HepG2 (cell line): ENCODE measurements around the gene RPTOR. TPM values are rescaled to one million over a fixed set of nuclear protein-coding genes. Genes with fewer than 3 reads are reported as not detected.

Source experiments
- ATAC-seq: fragments of 200-7000 bp; cut with Tn5 transposase; 3 replicates; pipeline ENCODE4 v1.9.1; 2020; ENCODE audit warnings: mild to moderate bottlenecking, moderate library complexity
- BruUV-seq: library from RNA; stranded (reverse); fragments of 400-500 nt; replicated peaks from 2 replicates; lab custom pipeline; 2021; lab: Mats Ljungman, UMichigan
- CTCF ChIA-PET: fragments of 300-600 bp; formaldehyde crosslinking; extraction: SDS; loops from one replicate; lab custom pipeline; 2021; ENCODE audit warnings: low total read pairs, inconsistent platforms, low intra/inter-chr PET ratio; lab: Yijun Ruan, JAX
- POLR2A ChIA-PET: fragments of 350-600 bp; sonication (Branson Sonifier 250); formaldehyde crosslinking; loops from one replicate; lab custom pipeline; 2020; ENCODE audit warnings: antibody characterized with exemption, inconsistent platforms; lab: Yijun Ruan, JAX
- DNase-seq: peaks from one replicate; pipeline ENCODE4 v3.0.0-alpha.2; 2015; ENCODE audit warnings: low spot score
- FAIRE-seq: peaks from 3 replicates; lab custom pipeline; 2011; peaks lifted over from hg19 to GRCh38; lab: Jason Lieb, UNC
- H2AFZ ChIP-seq: one replicate; pipeline ENCODE4 v1.6.1; 2011; ENCODE audit warnings: low read length, inconsistent platforms
- H3K27ac ChIP-seq: fragments of 300-600 bp; 3 replicates; pipeline ENCODE4 v1.8.0; 2011; ENCODE audit warnings: mixed run types, mild to moderate bottlenecking, mixed read lengths, low read length, inconsistent platforms; ENCODE audit not compliant: insufficient read depth; ENCODE audit errors: extremely low read length
- H3K27me3 ChIP-seq, 2 experiments: fragments of 200-600 bp in 1 of 2; 2 replicates in 1 of 2; 3 replicates in 1 of 2; pipeline versions ENCODE4 v1.6.0 to v1.8.0; 2011; ENCODE audit warnings: low read length in 2 of 2, mild to moderate bottlenecking in 2 of 2, moderate library complexity in 2 of 2, inconsistent platforms in 1 of 2; ENCODE audit not compliant: insufficient read depth in 2 of 2, control insufficient read depth in 1 of 2
- H3K36me3 ChIP-seq, 2 experiments: fragments of 200-600 bp in 1 of 2; replicated peaks in 1 of 2; 2 replicates in 1 of 2; 3 replicates in 1 of 2; pipeline versions ENCODE4 v1.5.1 to v1.8.0; 2011; ENCODE audit warnings: low read length in 2 of 2, inconsistent platforms in 1 of 2; ENCODE audit not compliant: insufficient read depth in 2 of 2, control insufficient read depth in 1 of 2
- H3K4me1 ChIP-seq: 2 replicates; pipeline ENCODE4 v1.5.1; 2012; ENCODE audit warnings: low read length, inconsistent platforms; ENCODE audit not compliant: insufficient read depth
- H3K4me2 ChIP-seq: 2 replicates; pipeline ENCODE4 v1.6.0; 2011; ENCODE audit warnings: low read depth, low read length, inconsistent platforms
- H3K4me3 ChIP-seq, 3 experiments: fragments of 200-600 bp in 1 of 3; sonication (generic), shearing (Covaris generic) in 1 of 3; replicated peaks in 1 of 3; 2 replicates each; pipeline ENCODE4 v1.5.1; 2011 to 2016; ENCODE audit warnings: low read length in 3 of 3, inconsistent platforms in 2 of 3, low read depth in 2 of 3, mild to moderate bottlenecking in 2 of 3, control low read depth in 1 of 3, mixed read lengths in 1 of 3; ENCODE audit not compliant: insufficient read depth in 1 of 3
- H3K79me2 ChIP-seq: one replicate; pipeline ENCODE4 v1.6.1; 2011; ENCODE audit warnings: low read length, inconsistent platforms; ENCODE audit not compliant: insufficient read depth
- H3K9ac ChIP-seq: 2 replicates; pipeline ENCODE4 v1.6.0; 2011; ENCODE audit warnings: mild to moderate bottlenecking, low read depth, low read length, inconsistent platforms; ENCODE audit not compliant: insufficient read depth
- H3K9me3 ChIP-seq: 2 replicates; pipeline ENCODE4 v1.5.1; 2012; ENCODE audit warnings: mild to moderate bottlenecking, low read length
- H4K20me1 ChIP-seq: 2 replicates; pipeline ENCODE4 v1.6.0; 2011; ENCODE audit warnings: inconsistent platforms, mild to moderate bottlenecking, low read length, moderate library complexity; ENCODE audit not compliant: insufficient read depth
- AGO2 ChIP-seq: fragments of 200-400 bp; formaldehyde crosslinking; optimal IDR thresholded peaks from 2 replicates; pipeline ENCODE3; 2017; ENCODE audit warnings: mild to moderate bottlenecking, low read depth, low read length, moderate library complexity
- ELF1 ChIP-seq: sonication (generic); formaldehyde crosslinking; IDR thresholded peaks from 2 replicates; pipeline ENCODE4 v1.4.0; 2020; ENCODE audit warnings: missing genetic modification reagents
- KDM5B ChIP-seq: sonication (generic); formaldehyde crosslinking; IDR thresholded peaks from 2 replicates; pipeline ENCODE4 v1.4.0; 2020; ENCODE audit warnings: missing genetic modification reagents, mild to moderate bottlenecking, borderline replicate concordance
- MIER2 ChIP-seq: IDR thresholded peaks from 2 replicates; pipeline ENCODE4 v1.6.1; 2016; ENCODE audit warnings: missing biosample characterization, missing genetic modification reagents
- SNAPC2 ChIP-seq: sonication (generic); formaldehyde crosslinking; IDR thresholded peaks from 2 replicates; pipeline ENCODE4 v1.8.1; 2022; ENCODE audit warnings: mild to moderate bottlenecking, missing genetic modification reagents
- ZNF891 ChIP-seq: sonication (generic); formaldehyde crosslinking; IDR thresholded peaks from 2 replicates; pipeline ENCODE4 v1.5.0; 2020; ENCODE audit warnings: mild to moderate bottlenecking, missing genetic modification reagents
- whole genome bisulfite sequencing: methylation state at CpG from one replicate; pipeline ENCODE4 v1.1.6; 2017; ENCODE audit warnings: low lambda C conversion rate; 5-methylcytosine and 5-hydroxymethylcytosine counted together
- in situ Hi-C: cut with HindIII; loops from 2 replicates; pipeline ENCODE4 v1.10.0; 2017; ENCODE audit warnings: low pct_unique_long_range_greater_than_20kb; ENCODE audit not compliant: extremely low pct_ligation_motif_present
- intact Hi-C: fragments of 100-400 bp; cut with micrococcal nuclease; formaldehyde crosslinking; loops from one replicate; pipeline ENCODE4 v1.10.0; 2022; ENCODE audit not compliant: unreplicated experiment
- polyA plus RNA-seq, 8 experiments: library from polyadenylated mRNA; depleted of rRNA in 3 of 8; stranded (reverse) in 7 of 8; unstranded in 1 of 8; fragments of >200 nt; fragmentation: Illumina TruSeq in 4 of 8; extraction: Trizol in 4 of 8; gene quantifications; 2 replicates each; pipeline versions ENCODE4 v1.2.1 to v1.2.3, GENCODE V29; 2011 to 2016; ENCODE audit warnings: low read depth in 4 of 8, missing spikeins in 1 of 8, mixed read lengths in 1 of 8; ENCODE audit not compliant: insufficient read depth in 1 of 8
- total RNA-seq, 5 experiments: library from RNA; depleted of rRNA; stranded (reverse); fragments of >200 nt; fragmentation: Illumina TruSeq; extraction: Trizol; gene quantifications; 2 replicates each; pipeline ENCODE4 v1.2.3, GENCODE V29; 2016; ENCODE audit warnings: low read depth in 1 of 5

The RPTOR gene
- total and polyA plus RNA-seq, 2 of the 13 experiments (the other 11 are each of a cell fraction or from before 2014, with no cell fraction given) = 6.6 to 25.3 TPM

- WGBS = 96% methylated on average over 21 of the region's 27 CpGs
- Histone ChIP-seq H3K4me2 (no peak overlapping the region), H3K27me3 (no peaks in the 10 kb centered on the region), H3K9me3 (no peaks in the 10 kb centered on the region), H3K4me1 (peaks cover 8% of the 10 kb centered on the region; the same call in 1 of the 2 replicates), H3K36me3 (peaks cover 27 to 28% of the 10 kb centered on the region in 2 experiments), H3K79me2 (no peaks in the 10 kb centered on the region), H3K9ac (no peak overlapping the region), H3K4me3 (no peak overlapping the region), H2AFZ (no peak overlapping the region)
- POLR2A ChIA-PET = no interaction called here
- intact Hi-C loops = no loop called here
- no peak for DNase-seq
- no peak for FAIRE-seq
- in situ Hi-C loops = no loop called here
- ATAC-seq = no peak
- no TSS peak for BruUV-seq
- no peak for TF ChIP-seq KDM5B
- no peak for TF ChIP-seq MIER2
- TF ChIP-seq SNAPC2 (CRISPR knock-in tag) = no peak
- peak; percentile 23 for TF ChIP-seq AGO2
- TF ChIP-seq, all 625 proteins: peak for 1
- Histone ChIP-seq H4K20me1 (no peaks in the 10 kb centered on the region), H3K27ac (no peak overlapping the region)
- CTCF ChIA-PET = no interaction called here
These were observed 312.5 kb downstream of the RPTOR start for GRCh38 chr17:80856863-80857755.

- no peak for FAIRE-seq
- WGBS = 98% methylated on average over 25 of the region's 25 CpGs
- Histone ChIP-seq H3K9ac (no peak overlapping the region), H3K9me3 (no peaks in the 10 kb centered on the region), H3K27me3 (no peaks in the 10 kb centered on the region), H3K4me2 (no peak overlapping the region), H3K79me2 (no peaks in the 10 kb centered on the region), H3K27ac (no peak overlapping the region), H4K20me1 (no peaks in the 10 kb centered on the region), H2AFZ (no peak overlapping the region), H3K36me3 (peaks cover 27 to 28% of the 10 kb centered on the region in 2 experiments), H3K4me1 (peaks cover 8% of the 10 kb centered on the region; the same call in 1 of the 2 replicates), H3K4me3 (no peak overlapping the region)
- intact Hi-C loops = no loop called here
- peak; percentile 16 for TF ChIP-seq AGO2
- TF ChIP-seq ZNF891 (CRISPR knock-in tag) = 0 out of 2 replicates have a peak, but pooled peaks have one; percentile 31
- no peak for TF ChIP-seq ELF1 (CRISPR knock-in tag)
- no peak for DNase-seq
- no TSS peak for BruUV-seq
- ChIA-PET POLR2A (no interaction called here), CTCF (no interaction called here)
- in situ Hi-C loops = no loop called here
- no peak for ATAC-seq
These were observed 313.1 kb downstream of the RPTOR start for GRCh38 chr17:80857756-80858171.
